ENCODE results near the gene LGALS9B. TPM values are rescaled to one million over a fixed set of nuclear protein-coding genes. Genes with fewer than 3 reads are reported as not detected.
"Not testable (repeated sequence)": the region's sequence is repeated elsewhere in the genome, so short reads cannot be mapped to it uniquely, and the experiment has no call there.

Gene LGALS9B
- total RNA-seq, 1 donor from 2014 or later: not detected

DNA sequence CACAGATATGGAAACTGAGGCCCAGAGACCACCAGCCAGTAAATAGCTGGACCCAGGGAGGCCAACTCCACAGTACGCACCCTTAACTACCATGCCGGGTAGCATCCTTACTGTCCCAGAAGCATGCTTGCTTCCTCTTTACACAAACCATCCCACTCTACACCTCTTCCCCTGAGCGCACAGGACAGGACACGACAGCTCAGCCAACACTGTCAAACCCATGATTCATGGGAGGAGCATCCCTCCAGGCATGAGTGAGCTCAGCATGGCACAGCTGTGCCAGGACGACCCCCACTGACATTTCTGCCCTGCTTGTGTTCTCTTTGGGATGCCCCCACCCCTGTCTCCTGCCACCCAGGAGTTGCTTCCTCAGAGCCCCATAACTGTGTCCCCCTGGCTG lies 340 bp downstream of the LGALS9B start:
- not testable (repeated sequence) for DNase-seq (ENCODE audit: low read depth)

DNA sequence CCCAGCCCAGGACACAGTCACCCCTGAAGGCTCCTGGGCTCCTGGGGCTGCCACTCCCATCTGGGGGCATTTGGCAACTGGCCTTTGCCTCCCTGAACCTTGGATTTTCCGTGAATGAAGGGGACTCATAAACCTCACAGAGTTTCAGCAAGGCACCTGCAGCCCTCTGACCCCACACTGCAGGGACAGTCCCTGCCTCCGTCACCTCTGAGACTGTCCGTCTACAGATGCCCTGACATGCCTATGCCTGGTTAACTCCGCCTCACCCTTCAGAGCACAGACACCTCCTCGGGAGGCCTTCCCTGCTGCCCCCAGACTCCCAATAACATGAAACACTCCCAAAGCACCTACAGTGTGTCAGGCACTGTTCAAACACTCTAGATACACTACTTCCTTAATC lies 786 bp downstream of the LGALS9B start:
- not testable (repeated sequence) for DNase-seq (ENCODE audit: low read depth)

DNA sequence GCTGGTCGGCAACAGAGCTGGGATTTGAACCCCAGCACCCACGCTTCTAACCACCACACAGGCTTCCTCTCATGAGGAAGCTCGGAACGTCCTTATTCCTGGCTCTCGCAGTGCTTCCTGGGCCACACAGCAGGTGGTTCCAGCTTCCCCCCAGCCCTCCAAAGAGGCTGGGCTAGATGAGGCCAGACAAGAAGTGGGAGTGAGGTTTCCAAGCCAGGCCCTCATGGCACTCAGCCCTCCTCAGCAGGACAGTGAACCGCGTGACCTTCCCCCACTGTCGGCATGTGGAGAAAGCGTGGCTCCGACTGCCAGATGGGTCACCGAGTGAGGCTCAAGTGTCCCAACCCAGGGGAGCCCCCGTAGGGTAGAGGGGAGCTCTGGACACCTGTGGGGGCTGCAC lies 1.8 kb downstream of the LGALS9B start:
- DNase-seq (ENCODE audit: low read depth): not testable (repeated sequence)

DNA sequence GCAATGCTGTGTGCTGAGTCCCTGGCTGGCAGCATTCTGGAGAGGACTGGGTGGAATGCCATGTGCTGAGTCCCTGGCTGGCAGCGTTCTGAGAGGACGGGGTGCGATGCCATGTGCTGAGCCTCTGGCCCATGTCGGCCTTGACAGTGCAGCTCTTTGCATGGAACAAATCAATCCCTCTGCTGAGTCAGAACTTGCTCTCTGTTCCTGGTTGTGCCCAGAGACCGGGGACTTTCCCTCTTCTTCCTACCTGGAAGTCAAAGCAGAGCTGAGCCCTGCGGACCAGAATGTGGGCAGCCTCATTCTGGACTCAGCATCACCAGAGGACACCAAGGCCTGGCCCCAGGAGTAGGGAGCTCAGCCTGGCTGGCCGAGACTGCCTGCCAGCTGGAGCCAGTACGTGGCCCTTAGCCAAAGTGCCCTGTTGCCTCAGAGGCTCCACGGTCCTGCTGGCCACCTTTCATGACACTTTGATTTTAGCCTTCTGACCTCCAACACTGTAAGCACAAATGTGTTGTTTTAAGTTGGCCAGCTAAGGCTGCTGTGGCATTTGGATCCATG lies 2.4 kb downstream of the LGALS9B start:
- DNase-seq (ENCODE audit: low read depth): not testable (repeated sequence)

DNA sequence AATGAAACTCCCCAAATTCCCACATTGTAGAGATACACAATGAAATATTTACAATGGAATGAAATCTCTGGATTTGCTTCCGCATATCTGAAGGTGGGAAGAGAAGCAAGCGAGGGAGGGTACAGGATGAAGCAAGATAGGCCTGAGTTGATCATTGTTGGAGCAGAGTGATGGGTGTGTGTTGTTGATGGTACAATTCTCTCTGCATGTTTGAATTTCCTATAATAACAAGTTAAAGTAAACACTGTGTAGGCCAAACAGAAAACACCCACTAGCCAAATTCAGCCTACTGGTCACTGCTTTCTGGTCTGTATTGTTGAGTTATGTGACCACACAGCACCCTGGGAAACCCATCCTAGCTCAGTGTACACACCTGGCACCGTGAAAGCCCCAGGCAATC lies 5.2 kb downstream of the LGALS9B start:
- DNase-seq (ENCODE audit: low read depth): not testable (repeated sequence)

DNA sequence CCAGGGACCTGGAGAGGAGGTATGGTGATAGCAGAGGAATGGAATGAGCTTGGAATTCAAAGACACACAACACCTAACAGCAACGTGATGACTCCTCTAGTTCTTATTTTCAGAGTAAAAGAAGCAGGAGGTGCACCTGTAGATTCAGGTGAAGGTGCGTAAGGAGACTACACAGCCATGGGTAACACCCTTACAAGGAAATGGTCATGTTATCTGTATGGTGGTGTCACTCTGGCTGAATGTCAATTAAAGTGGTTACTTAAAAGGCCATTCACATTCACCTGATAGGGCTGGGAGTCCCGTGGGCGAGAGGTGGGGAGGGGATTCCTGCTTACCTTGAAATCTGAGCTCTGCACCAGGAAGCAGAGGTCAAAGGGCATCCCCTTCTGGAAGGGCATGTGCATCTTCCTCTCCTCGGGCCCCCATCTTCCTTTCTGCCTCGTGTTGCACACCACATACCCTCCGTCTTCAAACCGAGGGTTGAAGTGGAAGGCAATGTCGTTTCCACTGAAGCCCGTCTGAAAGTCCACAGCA lies 9.4 kb downstream of the LGALS9B start:
- DNase-seq (ENCODE audit: low read depth): not testable (repeated sequence)

DNA sequence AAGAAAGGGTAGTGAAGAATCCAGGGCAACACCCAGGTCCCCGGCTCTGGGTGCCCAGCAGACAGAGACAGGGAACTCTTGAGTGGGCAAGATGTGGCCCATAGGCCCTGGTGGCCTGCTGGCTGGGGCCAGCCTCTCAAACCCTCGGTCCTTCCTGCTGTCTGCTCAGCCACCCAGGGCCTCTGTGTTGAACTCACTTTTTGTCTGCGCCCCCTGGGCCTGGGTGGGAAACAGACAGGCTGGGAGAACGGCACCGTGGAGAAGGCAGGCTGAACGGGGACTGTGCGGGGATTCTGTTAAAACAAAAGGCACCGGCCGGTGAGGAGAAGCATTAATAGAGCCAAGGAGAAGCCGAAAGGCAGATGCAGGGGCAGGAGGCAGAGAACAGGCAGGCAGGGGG lies 12.2 kb downstream of the LGALS9B start:
- DNase-seq (ENCODE audit: low read depth): not testable (repeated sequence)

DNA sequence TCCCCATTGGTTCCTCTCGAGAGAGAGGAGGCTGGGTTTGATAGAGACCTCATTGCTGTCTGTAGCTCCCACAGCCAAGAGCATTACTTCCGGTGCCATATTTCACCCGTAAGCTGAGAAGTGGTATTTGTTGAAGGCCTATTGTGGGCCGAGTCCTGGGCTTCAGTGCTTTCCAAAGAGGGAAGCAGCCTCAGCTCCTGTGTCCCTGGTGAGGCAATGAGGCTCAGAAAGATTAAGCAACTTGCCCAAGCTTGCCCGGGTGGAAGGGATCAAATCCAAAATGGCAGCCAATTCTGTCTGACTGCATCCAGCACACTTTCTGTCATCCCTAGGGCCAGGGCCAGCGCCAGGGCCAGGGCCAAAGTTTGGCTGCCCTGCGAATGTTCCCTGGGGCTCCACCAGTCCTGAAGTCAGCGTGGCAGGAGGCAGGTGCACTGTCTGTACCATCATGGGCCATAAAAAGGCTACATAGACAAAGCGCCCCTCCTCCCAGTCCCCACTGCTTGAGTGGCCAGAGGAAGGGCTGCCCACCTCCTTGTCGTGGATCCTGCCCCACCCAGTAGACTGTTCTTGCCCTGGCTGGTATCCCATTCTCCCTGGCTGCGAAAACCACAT lies 13.4 kb downstream of the LGALS9B start:
- not testable (repeated sequence) for DNase-seq (ENCODE audit: low read depth)

DNA sequence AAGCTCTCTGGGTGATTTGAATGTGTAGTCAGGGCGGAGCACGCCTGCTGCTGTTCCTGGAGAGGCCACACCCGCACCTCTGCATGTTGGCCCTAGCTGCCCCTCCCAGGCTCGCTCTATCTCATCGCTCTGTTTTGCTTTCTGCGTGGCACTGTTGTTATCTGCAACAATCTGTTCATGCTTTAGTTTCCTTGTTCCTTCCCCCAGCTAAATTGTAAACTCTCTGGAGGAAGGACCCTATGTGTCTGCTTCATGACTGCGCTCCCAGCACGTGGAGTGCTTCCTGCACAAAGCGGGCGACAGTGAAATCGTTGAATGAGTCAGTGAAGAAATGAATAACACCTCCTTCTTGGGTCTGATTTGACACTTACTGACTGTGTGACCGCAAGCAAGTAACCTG lies 16.5 kb downstream of the LGALS9B start:
- DNase-seq (ENCODE audit: low read depth): not testable (repeated sequence)

DNA sequence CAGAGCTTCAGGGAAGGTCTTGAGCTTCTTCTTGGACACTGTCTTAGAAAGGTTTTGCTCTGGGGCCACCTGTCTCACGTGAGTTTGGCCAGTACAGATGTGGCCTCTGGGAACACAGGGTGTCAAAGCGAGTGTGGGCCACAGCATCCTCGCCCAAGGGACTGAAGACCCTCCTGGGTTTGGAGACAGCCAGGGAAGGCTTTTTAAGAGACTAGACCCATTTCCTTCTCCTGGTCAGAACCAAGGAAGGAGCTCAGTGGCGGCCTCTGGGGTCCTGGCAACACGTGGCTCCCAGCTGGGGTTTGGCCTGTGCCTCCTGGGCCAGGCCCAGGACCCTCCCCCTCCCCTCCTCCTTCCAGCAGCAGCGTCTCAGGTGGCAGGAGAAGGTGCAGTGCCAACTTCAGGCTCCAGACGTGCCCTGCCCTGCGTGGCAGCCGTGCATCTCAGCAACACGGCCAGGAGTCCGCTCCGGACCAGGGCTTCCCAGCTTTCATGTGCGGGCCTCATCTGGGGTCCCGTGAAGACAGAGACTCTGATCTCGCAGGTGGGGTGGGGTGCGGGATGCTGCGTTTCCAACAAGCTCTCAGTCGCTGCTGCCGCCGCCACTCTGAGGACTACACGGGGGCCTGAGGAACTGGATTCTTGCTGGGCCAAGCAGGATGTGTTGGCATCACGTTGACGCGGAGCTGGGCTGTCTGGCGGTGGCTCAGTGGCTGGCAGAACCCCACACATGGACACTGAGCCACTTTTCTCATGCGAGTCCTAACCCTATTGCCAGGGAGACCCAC lies 19.6 kb downstream of the LGALS9B start:
- not testable (repeated sequence) for DNase-seq (ENCODE audit: low read depth)

DNA sequence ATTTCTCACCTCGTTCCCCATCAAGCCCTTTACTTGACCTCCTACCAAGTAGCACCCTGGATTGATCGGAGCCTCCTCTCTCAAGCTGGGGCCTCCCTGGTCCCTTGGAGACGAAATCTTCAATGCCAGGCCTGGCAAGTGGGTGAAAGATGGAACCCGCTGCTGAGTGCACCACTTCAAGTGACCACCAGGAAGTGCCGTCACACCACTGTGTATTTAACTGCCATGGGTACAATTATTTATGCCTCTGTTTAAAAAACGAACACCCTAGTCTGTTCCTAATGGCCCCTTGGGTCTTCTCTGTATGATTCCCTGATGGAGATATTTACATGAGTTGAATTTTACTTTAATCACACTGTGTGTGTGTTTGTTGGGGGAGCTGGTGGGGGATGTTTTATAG lies 20.4 kb downstream of the LGALS9B start:
- not testable (repeated sequence) for DNase-seq (ENCODE audit: low read depth)

DNA sequence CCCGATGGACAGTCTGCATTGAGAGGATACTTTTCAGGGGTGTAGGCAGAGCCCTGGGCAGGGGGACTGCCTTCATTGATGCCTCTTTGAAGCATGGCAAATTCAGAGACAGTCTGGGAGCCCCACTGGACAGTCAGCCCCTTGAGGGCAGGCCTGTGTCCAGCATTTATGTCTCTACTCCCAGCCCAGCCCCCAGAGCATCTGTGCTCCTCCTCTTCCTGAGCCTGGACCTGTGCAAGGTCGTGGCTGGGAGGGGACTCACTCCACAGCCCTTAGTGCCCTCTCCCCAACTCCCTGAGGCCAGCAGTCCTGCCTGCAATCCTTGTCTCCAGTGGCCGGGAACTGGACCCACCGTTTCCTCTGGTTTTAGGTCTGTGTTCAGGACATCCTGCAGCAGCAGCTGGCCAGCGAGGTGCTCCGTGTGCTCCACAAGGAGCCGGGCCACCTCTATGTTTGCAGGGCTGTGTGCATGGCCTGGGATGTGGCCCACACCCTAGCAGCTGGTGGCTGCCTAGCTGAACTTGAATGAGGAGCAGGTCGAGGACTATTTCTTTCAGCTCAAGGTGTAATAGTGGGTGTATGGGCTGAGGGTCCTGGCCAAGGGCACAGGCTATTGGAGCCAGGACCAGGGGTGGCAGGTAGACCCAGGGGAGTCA lies 22.6 kb downstream of the LGALS9B start:
- not testable (repeated sequence) for DNase-seq (ENCODE audit: low read depth)

DNA sequence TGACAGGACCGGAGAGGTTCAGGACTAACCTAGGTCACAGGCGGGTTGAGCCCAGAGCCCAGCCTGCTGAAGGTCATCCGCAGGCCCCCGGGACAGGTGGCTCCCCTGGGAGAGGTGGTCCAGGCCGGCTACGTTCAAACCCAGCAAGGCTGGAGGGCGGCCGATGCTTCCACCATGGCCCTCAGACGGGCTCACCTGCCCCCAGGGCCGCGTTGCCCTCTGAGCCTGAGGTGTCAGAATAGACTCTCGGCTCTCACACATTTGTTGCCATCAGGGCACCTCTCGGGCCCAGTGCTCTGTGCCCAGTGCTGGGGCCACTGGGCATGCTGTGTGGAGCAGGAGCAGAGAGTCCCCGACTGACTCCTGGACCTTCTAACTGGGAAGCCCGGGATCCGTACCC lies 23.2 kb downstream of the LGALS9B start:
- DNase-seq (ENCODE audit: low read depth): not testable (repeated sequence)

DNA sequence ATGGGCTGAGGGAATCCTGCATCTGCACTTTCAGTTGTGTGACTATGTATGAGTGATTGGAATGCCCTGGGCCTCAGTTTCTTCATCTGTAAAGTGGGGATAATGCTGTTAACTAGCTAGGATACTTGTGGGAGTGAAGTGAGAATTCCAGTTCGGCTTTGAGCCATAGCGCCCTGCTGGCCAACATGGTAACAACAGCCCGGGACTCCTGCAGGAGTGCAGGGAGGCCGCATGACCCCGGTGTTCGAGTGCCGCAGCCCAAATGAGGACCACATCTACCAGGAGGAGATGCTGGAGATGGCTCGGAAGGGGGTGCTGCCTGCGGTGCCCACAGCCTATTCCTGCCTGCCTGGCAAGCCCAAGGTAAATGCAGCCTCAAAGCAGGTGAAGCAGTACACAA lies 23.7 kb downstream of the LGALS9B start:
- not testable (repeated sequence) for DNase-seq (ENCODE audit: low read depth)

DNA sequence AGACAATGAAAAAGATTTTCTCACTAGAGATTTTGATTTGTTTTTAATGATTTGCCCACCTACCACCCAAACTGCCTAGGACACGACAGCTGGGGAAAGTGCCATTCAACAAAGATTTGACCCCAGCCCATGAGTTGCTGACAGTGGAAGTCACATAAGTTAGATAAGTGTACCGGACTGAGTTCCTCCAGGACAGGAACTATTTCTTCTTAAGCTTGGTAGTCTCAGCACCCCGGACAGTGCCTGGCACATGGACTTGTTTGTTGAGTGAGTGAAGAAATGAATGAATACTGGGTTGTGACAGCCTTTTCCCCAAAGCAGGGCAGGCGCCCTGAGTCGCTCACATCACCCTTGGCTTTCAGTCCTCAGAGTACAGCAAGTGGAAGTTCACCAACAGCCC lies 26.7 kb downstream of the LGALS9B start:
- DNase-seq (ENCODE audit: low read depth): not testable (repeated sequence)

DNA sequence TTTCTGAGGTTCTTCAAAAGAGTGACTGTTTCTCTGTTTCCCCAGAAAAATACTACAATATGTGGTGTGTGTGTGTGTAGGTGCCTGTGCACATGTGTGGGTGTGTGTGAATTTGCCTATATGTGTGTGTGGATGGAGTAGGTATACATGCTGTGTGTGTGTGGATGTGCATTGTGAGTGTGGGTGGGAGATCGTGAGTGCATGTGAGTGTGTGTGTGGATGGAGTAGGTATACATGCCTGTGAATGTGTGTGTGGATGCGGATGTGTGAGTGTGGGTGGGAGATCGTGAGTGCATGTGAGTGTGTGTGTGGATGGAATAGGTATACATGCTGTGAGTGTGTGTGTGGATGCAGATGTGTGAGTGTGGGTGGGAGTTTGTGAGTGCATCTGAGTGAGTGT lies 32.2 kb downstream of the LGALS9B start:
- DNase-seq (ENCODE audit: low read depth): not testable (repeated sequence)

DNA sequence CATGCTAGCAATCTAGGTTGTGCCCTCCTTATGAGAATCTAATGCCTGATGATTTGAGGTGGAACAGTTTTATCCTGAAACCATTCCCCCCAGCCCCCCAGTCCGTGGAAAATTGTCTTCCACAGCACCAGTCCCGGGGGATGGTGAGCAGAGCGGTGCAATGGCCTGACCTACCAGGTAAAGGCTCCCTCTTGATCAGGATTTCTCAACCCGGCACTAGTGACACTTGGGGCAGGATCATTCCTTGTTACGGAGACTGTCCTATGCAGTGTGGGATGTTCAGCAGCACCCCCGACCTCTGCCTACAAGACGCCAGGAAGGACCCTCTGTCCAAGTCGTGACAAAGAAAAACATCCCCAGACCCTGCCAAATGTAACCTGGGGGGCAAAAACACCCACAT lies 34.0 kb downstream of the LGALS9B start:
- DNase-seq (ENCODE audit: low read depth): not testable (repeated sequence)

DNA sequence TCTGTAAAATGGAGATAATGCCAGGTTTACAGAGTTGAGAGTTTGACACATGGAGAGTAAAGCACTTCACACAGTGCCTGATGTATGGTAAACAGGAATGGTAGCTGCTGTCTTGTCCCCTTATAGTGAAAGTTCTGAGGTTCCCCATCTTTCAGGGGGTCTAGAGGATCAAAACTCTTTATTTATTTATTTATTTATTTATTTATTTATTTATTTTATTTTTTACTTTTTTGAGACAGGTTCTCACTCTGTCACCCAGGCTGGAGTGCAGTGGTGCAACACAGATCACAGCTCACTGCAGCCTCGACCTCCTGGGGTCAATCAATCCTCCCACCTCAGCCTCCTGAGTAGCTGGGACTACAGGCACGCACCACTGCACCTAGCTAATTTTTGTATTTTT lies 40.1 kb downstream of the LGALS9B start:
- not testable (repeated sequence) for DNase-seq (ENCODE audit: low read depth)

DNA sequence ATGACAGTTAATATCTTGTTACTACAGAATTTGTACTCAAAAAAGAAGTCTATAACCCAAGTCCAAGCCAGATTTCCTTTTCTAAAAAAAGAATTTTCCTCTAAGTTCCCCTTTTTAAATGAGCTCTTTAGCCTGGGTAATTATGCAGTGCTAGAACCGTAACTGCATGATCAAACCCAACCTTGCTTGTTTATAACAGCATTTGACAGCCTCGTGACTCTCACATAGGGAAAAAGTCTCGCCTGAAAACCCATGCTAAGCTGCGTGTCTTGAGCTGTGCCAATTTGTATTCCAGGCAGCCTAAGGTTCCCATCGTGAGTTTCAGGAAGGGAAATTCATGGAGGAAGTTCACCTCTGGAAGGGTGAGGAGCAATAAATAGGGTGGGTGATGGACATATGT lies 44.5 kb downstream of the LGALS9B start:
- DNase-seq (ENCODE audit: low read depth): not testable (repeated sequence)

DNA sequence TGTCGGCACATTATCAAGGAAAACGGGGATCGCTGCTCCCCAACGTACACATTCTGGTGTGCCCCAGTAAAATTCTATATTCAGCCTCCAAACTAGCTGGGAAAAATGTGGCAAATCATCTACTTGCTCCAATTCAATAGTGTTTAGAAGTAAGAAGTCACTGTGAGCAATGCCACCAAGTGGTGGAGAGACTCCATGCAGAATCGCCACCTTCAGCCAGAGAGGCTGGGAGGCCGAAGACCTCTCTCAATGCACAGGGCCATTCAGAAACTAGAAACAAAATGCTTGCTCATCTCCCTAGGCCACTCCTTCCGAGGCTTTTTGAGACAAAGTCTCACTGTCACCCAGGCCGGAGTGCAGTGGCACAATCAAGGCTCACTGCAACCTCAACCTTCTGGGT lies 48.5 kb downstream of the LGALS9B start:
- not testable (repeated sequence) for DNase-seq (ENCODE audit: low read depth)

DNA sequence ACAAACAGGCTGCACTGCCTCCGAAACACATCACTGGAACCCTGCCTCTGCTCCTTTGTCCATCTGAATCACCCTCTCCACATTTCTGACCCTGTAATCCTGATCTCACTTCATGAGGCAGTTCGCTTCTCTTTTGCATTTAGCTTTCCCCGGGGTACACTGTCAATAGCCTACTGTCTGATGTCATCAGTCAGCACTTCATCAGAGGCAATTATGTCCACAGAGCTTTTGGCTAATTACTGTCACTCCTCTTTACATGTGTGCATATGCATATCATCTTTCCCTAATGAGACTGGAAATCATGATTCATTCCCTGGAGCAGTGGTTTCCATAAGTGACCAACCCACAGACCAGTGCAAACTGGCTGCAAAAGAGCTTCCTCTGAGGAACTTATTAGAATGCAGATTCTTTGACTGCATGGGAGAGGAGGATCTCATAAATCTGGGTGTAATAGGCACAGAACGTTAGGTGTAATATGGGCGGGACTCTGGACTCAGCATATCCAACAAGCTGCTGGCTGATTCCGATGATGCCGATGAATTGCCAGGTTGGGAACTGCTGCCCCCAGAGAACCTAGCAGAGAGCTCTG lies 49.8 kb downstream of the LGALS9B start:
- not testable (repeated sequence) for DNase-seq (ENCODE audit: low read depth)
